C1 segment of cervical spinal cord (tissue), 14 donors: Measurements from ENCODE around the gene RAB30.
"Not testable (repeated sequence)": the region's sequence is repeated elsewhere in the genome, so short reads cannot be mapped to it uniquely, and the experiment has no call there.

ENCODE experiments used
- DNase-seq, 14 donors: peaks; one replicate each; lab custom pipeline; 2025; lab: John Stamatoyannopoulos, UW

RAB30 gene

DNA sequence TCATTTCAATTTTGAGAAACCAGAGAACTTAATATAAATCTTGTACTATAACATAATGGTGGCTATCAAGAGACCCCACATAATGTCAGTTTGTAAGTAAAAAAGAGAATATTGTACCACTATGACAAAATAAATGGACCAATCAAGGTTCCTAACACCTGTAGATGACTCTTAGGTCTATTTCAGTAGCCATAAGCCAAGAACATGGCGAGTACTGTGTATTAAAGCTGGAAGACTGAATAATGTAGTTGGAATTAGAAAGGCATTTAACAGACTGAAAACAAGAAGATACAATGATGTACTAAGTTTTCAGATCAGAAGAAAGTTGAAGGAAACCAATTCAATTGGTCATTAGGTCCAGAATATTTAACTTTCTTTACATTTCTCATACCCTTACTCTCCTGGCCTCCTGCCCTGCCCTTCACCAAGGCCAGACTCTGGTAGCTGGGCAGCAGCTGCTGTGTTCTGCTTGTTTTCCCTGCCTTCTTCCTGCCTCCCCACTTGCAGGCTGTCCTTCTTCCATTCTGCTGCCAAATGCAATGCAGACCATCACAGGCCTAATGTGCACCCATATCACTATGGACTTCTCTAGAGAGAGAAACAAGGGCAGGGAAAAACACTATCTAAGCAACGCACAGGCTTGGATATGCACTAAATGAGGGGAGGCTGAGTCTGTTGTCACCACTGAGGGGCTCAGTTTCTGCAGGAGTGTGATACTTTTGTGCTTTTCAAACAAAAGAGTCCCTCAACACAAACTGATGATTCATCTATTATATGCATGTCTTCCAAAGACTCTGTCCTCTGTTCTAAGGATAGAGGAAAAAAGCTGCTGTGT lies 60.1 kb downstream of the RAB30 start:
- peak in 4 of 14 donors; percentile 50 to 60 (median 54) for DNase-seq

DNA sequence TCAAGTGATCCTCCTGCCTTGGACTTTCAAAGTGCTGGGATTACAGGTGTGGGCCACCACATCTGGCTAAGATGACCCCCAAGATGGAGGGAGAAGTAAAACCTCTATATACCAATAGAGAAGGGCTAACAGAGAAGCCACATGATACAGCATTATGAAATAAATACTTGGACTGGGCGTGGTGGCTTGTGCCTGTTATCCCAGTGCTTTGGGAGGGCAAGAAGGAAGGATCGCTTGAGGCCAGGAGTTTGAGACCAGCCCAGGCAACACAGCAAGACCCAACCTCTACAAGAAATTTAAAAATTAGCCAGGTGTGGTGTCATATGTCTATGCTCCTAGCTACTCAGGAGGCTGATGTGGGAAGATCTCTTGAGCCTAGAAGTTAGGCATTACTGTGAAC lies 61.7 kb downstream of the RAB30 start:
- no peak for DNase-seq

DNA sequence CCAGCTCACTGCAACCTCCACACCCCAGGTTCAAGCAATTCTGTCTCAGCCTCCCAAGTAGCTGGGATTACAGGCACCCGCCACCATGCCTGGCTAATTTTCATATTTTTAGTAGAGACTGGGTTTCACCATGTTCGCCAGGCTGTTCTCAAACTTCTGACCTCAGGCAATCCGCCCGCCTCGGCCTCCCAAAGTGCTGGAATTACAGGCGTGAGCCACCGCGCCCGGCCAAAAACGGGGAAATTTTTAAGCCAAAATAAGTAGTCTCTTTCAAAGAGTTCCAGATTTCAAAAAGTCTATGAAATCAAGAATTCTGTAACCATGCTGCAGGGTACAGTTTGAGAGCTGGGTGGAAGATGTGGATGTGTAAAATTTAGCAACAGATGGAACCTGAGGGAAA lies 62.6 kb downstream of the RAB30 start:
- DNase-seq: not testable (repeated sequence)

GRCh38 chr11:83008581-83008923 lies 63.1 kb downstream of the RAB30 start:
- DNase-seq: no peak

GRCh38 chr11:83007909-83008580 lies 63.7 kb downstream of the RAB30 start:
- peak in 4 of 14 donors; percentile 7 to 42 (median 28) for DNase-seq

- DNase-seq: no peak
Observed at GRCh38 chr11:83007477-83007876, 64.2 kb downstream of the RAB30 start.

- DNase-seq: peak in 1 of 14 donors; percentile 23
Observed at GRCh38 chr11:83006877-83007330, 64.8 kb downstream of the RAB30 start.

- no peak for DNase-seq
Observed at GRCh38 chr11:83004746-83005556, 66.7 kb downstream of the RAB30 start.

DNA sequence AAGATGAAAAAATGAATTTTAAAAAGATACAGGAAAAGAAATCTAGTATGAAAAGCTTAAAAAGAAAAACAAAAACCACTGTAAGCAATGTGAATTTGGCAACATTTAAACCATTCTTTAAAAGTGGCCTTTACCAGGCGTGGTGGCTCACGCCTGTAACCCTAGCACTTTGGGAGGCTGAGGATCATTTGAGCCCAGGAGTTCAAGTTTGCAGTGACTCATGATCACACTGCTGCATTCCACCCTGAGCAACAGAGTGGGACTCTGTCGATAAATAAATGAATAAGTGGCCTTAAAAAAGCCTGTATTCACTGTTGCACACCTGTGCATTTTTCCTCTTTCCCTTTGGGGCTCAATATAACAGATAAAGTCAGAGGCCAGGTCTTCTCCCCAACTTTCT lies 69.2 kb downstream of the RAB30 start:
- DNase-seq: no peak

DNA sequence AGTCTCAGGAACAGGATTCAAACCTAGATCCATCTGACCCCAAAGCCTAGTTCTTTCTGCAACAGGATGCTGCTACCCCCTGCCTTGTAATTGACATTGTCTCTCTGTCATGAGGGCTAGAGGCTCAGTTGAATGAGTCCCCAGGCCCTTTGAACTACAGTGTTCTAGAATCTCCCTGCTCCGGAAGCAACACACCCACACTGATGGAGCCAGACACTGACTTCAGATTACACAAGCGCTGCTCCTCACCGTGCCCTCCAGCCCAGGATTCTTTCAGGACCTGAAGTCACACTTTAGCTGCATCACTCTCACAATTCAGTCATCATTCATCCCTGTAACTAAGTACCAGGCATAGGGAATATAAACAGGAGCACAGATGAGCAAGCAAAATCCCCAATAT lies 69.6 kb downstream of the RAB30 start:
- no peak for DNase-seq

- DNase-seq: no peak
Observed at GRCh38 chr11:83000381-83000780, 71.3 kb downstream of the RAB30 start.

DNA sequence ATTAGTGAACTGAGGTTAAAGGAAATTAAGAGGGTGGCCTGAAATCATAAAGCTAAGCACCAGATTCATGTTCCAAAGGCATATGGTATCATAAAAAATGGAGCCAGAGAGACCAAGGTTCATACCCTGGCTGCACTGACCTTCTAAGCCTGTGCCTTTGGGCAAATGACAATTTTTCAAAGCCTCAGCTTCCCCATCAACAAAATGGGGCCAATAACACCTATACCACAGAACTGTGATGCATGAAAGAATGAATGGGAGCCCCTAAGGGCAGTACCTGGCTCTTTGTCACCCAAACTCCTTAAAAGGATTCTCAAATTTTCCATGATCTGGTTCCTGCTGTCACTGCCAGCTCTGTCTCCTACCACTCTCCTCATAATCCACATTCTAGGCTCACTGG lies 72.5 kb downstream of the RAB30 start:
- DNase-seq: no peak

- DNase-seq: no peak
Observed at GRCh38 chr11:82998697-82999096, 73.0 kb downstream of the RAB30 start.

DNA sequence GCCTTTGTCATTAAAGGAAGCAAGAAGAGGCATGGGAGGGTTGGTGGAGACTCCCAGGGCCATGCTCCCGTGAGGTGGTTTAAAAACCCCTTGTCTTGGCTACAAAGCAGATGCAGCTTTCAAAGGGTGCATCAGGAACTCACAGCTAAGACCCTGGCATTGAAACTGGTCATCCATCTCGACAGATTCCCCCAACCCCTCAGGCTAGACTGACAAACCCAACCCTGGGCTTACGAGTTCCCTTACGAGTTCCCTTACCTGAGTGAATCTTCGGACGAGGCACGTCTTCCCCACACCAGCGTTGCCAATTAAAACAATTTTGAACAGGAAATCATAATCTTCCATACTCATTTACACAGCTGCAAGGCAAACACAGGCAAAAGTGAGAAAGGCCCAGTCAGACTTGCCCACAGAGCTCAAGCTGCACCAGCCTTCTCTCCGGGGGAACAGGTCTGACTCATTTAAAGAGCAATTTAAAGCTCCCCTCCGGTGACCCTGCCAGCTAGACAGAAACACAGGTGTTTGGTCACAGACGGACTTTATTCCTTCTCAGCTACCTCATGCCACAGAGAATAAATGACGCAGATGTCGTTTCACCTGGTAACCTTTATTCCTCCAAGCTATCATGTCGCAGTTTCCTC lies 74.6 kb downstream of the RAB30 start:
- no peak for DNase-seq

- DNase-seq: peak in 1 of 14 donors; percentile 10
Observed at GRCh38 chr11:82995754-82996398, 75.8 kb downstream of the RAB30 start.

DNA sequence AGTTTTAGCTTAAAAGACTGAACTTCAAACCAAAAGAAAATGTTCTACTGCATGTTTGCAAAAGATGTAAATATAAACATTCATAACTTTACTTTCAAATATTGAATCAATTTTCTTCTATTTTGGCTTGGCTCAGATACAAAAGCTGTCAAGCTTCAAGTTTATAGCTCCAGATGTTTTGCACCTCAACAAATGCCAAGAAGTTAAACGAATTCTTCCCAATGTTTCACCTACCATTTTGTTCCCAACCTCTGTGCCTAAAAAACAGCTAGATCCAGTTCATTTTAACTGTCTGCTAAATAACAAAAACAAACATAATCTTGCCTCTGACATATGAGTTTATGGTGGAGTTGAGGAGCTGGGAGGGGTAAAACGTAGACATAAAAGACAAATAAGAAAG lies 76.5 kb downstream of the RAB30 start:
- no peak for DNase-seq

- no peak for DNase-seq
Observed at GRCh38 chr11:82994604-82995230, 77.0 kb downstream of the RAB30 start.

DNA sequence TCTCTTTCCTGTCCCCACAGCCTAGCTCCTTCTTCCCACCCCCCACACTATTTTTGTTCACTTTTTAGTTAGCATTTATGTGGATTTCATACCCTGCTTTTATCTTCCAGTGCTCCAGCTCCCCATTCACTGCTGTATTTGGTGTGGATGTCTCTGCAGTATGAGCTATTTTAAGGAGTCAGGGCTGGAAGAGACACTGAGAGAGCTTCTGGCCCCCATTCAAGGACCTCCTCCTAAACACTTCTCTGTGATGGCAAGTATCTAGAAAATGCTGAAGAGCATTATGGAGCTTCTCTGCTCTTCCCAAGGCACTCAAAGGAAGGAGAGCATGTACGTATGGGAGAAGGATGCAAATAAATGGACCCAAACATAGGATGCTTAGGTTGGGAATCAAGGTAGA lies 79.5 kb downstream of the RAB30 start:
- peak in 1 of 14 donors; percentile 47 for DNase-seq

- no peak for DNase-seq
Observed at GRCh38 chr11:82989628-82990404, 81.9 kb downstream of the RAB30 start.
